GM19372 (cell line): ENCODE data around the gene GJA10.

ENCODE experiments used
- ATAC-seq: cut with Tn5 transposase; IDR thresholded peaks from one replicate; pipeline ENCODE4 v1.9.1; 2021; ENCODE audit warnings: mild to moderate bottlenecking, low read depth, moderate library complexity; ENCODE audit not compliant: unreplicated experiment

The GJA10 gene

GRCh38 chr6:89942601-89943000, 48.3 kb downstream of the GJA10 start:
- ATAC-seq, result no peak

GRCh38 chr6:89944181-89944755, 50.0 kb downstream of the GJA10 start:
- ATAC-seq, result no peak

GRCh38 chr6:89944826-89945407, 50.6 kb downstream of the GJA10 start:
- ATAC-seq, result no peak
